ENCODE data around the gene HOXA1. TPM values are rescaled to one million over a fixed set of nuclear protein-coding genes. Genes with fewer than 3 reads are reported as not detected.

Gene HOXA1
- polyA plus RNA-seq, 1 experiment = 2.9 TPM

DNA sequence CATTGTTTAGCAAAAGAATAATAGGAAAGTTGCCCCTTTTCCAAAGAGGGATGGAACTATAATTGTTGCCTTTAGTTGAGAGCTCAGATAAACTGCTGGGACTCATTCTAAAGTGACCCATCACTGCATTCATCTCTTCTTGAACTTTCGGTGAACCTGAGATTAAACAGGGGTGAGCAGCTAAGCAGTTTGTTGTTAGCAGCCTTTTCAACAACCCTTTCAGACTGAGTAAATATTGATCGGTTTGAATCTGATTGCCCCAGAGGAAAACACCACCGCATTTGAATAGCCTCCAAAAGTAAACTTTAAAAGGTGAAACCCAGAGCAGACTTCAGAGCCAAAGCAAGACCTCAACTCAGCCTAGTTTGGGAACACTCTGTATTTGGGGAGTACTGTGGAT is 4.7 kb downstream of the HOXA1 start:
- H3K27me3 ChIP-seq (ENCODE audit: control insufficient read depth, insufficient read depth, low read length) = no peaks in the 10 kb centered on the region
- H3K27ac ChIP-seq (ENCODE audit: low read depth, low read length) = no peak overlapping the region
- peaks cover 10% of the 10 kb centered on the region for H3K9me3 ChIP-seq (ENCODE audit: control insufficient read depth, insufficient read depth, low read length)
- POLR2A ChIA-PET = no interaction called here
- CTCF ChIA-PET = interaction anchor here (1.3 kb wide), 2 partner anchors 409 to 721 kb away, joined by 3 to 4 read pairs; no protein-coding TSS in a partner anchor
- H3K4me3 ChIP-seq (ENCODE audit: low read depth, low read length) = no peak overlapping the region
- no peak for DNase-seq (ENCODE audit: low read depth, low spot score)
- no peak for TF ChIP-seq CTCF (IDR thresholded peaks at IDR 0.05; ENCODE audit: low read depth, low read length)

DNA sequence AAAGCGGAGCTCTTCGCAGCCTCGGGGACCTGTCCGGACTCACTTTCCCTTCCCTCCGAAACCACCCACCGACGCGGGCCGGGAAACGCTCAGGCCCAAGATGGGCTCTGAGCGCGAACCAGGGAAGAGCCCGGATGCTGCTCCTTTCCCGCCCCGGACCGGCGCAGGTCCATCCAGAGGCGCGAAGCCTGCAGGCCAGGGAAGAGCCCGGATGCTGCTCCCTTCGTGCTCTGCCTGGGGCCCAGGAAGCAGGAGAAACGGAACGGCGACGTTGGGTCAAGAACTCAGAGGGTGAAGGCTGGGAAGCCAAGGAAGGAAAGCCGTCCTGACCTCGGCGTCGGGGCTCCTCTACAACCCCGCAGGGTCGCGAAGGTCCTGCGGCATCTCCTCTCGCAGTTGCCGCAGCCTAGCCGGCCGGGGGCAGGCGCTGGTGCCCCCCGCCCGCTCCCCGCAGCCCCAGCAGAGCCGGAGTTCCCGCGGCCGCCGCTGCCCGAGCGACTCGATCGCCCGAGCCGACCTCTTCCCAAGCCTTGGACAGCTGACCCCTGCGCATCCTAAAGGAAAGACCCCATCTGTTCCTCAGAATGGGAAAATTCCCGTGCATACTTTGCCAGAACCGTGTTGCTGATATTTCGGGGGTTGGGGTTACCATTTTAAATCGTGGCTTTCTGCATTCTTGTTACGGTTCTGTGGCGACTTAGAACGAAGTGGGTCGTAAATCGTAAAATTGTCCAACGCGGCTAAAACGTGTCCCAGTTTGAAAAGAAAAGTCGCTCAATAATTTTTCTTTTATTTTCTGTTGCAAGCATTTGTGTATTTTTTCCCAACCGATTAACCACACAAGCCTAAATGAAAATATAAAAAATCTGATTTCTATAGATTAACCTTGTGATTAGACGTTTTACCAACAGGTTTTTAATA is 7.5 kb downstream of the HOXA1 start:
- no peak for DNase-seq (ENCODE audit: low read depth, low spot score)
- Histone ChIP-seq H3K27me3 (ENCODE audit: control insufficient read depth, insufficient read depth, low read length) (no peaks in the 10 kb centered on the region), H3K9me3 (ENCODE audit: control insufficient read depth, insufficient read depth, low read length) (peaks cover 10% of the 10 kb centered on the region), H3K27ac (ENCODE audit: low read depth, low read length) (no peak overlapping the region), H3K4me3 (ENCODE audit: low read depth, low read length) (no peak overlapping the region)
- ChIA-PET CTCF (no interaction called here), POLR2A (no interaction called here)
- no peak for TF ChIP-seq CTCF (IDR thresholded peaks at IDR 0.05; ENCODE audit: low read depth, low read length)

DNA sequence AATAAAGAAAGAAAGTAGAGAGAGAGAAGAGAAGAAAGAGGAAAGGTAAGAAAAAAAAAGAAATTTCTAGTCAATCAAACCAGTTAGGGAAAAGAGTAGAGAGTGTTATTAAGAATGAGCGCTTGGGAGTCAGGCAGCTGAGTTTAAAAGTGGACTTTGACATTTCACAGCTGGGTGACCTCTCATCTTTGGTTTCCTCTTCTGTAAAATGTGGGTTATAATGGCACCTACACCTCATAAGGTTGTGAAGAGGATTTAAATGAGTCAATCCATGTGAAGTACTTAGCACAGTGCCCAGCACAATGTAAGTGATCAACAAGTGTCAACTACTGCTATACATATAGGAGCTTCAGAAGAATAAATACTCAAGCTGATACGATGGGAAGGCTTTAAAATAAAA is 12.2 kb downstream of the HOXA1 start:
- POLR2A ChIA-PET = no interaction called here
- no peak for DNase-seq (ENCODE audit: low read depth, low spot score)
- Histone ChIP-seq H3K9me3 (ENCODE audit: control insufficient read depth, insufficient read depth, low read length) (peaks cover 10% of the 10 kb centered on the region), H3K27me3 (ENCODE audit: control insufficient read depth, insufficient read depth, low read length) (no peaks in the 10 kb centered on the region), H3K4me3 (ENCODE audit: low read depth, low read length) (no peak overlapping the region), H3K27ac (ENCODE audit: low read depth, low read length) (no peak overlapping the region)
- no peak for TF ChIP-seq CTCF (IDR thresholded peaks at IDR 0.05; ENCODE audit: low read depth, low read length)
- CTCF ChIA-PET = interaction anchor here (1.0 kb wide), 1 partner anchor 9 kb away, joined by 3 read pairs; no protein-coding TSS in a partner anchor

DNA sequence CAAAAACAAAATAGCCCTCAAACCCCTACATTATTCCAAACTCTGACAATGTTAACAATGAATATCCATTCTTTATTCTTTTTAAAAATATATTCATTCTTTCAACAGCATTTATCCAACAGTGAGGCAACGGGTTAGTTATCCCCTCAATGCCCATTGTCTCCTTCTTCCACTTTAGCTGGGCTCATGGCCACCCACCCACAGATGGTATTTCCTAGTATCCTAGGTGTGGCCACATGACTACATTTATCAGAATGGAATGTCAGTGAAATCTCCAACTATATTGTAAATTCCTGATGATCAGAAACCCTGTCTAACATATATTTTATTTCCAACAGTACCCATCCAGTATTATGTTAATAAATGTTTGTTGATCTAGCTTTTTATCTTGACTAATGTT is 13.6 kb downstream of the HOXA1 start:
- no peak for DNase-seq (ENCODE audit: low read depth, low spot score)
- CTCF ChIA-PET = interaction anchor here (1.1 kb wide), 1 partner anchor 400 kb away, joined by 3 read pairs; no protein-coding TSS in a partner anchor

More for the DNA sequence above, 13.6 kb downstream of the HOXA1 start:
- no peaks in the 10 kb centered on the region for H3K9me3 ChIP-seq (ENCODE audit: control insufficient read depth, insufficient read depth, low read length)
- TF ChIP-seq CTCF (IDR thresholded peaks at IDR 0.05; ENCODE audit: low read depth, low read length) = no peak
- POLR2A ChIA-PET = no interaction called here
- H3K4me3 ChIP-seq (ENCODE audit: low read depth, low read length) = no peak overlapping the region
- no peaks in the 10 kb centered on the region for H3K27me3 ChIP-seq (ENCODE audit: control insufficient read depth, insufficient read depth, low read length)
- H3K27ac ChIP-seq (ENCODE audit: low read depth, low read length) = no peak overlapping the region

Data from AG04450 (cell line).